Measurements from ENCODE around the gene NUMBL. TPM values are rescaled to one million over a fixed set of nuclear protein-coding genes. Genes with fewer than 3 reads are reported as not detected.

The NUMBL gene
- total RNA-seq, 1 experiment from 2014 or later, result 38.4 TPM

DNA sequence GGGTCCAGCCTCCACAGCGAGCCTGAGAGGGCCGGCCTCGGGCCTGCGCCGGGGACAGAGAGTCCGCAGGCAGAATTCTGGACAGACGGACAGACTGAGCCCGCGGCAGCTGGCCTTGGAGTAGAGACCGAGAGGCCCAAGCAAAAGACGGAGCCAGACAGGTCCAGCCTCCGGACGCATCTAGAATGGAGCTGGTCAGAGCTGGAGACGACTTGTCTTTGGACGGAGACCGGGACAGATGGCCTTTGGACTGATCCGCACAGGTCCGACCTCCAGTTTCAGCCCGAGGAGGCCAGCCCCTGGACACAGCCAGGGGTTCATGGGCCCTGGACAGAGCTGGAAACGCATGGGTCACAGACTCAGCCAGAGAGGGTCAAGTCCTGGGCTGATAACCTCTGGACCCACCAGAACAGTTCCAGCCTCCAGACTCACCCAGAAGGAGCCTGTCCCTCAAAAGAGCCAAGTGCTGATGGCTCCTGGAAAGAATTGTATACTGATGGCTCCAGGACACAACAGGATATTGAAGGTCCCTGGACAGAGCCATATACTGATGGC is 27.0 kb upstream of the NUMBL start:
- intact Hi-C loops (cut with micrococcal nuclease; ENCODE audit: unreplicated experiment), result loop anchor here (10.0 kb wide), 1 partner anchor 87 kb away; no protein-coding TSS in a partner anchor
- Histone ChIP-seq H3K27me3 (replicated peaks; ENCODE audit: insufficient read depth, low read depth, low read length, poor library complexity) (no peaks in the 10 kb centered on the region), H3K4me3 (ENCODE audit: low read depth, low read length, poor library complexity, severe bottlenecking) (peak overlapping the region; percentile 68), H3K9me3 (ENCODE audit: low read depth, low read length, poor library complexity, severe bottlenecking) (no peaks in the 10 kb centered on the region), H3K27ac (ENCODE audit: low read depth, low read length, poor library complexity, severe bottlenecking) (peak overlapping the region; percentile 80), H3K4me1 (ENCODE audit: insufficient read depth, low read length, poor library complexity, severe bottlenecking) (peaks cover 39% of the 10 kb centered on the region), H3K36me3 (ENCODE audit: insufficient read depth, low read length, poor library complexity, severe bottlenecking) (peaks cover 3% of the 10 kb centered on the region)
- no peak for DNase-seq (ENCODE audit: low spot score)
- ChIA-PET CTCF (no interaction called here), POLR2A (ENCODE audit: low non-redundant PET) (no interaction called here)
- no peak for TF ChIP-seq EZH2 (IDR thresholded peaks at IDR 0.05; ENCODE audit: borderline replicate concordance, low read depth, low read length, poor library complexity, severe bottlenecking)
- no peak for TF ChIP-seq CTCF (conservative IDR thresholded peaks at IDR 0.05; ENCODE audit: low read depth, low read length)
- BruUV-seq (replicated peaks), result no TSS peak

GRCh38 chr19:40716482-40717324 is 26.3 kb upstream of the NUMBL start, which contains the start of the genes COQ8B and ITPKC:
COQ8B (minus strand) TSS chr19:40716886; CDS start chr19:40714632, 2,254 bp downstream.
ITPKC (plus strand) TSS chr19:40717112; CDS start chr19:40717136, 24 bp downstream.
- POLR2A ChIA-PET (ENCODE audit: low non-redundant PET), result no interaction called here
- intact Hi-C loops (cut with micrococcal nuclease; ENCODE audit: unreplicated experiment), result loop anchor here (10.0 kb wide), 1 partner anchor 88 kb away; no protein-coding TSS in a partner anchor

More at GRCh38 chr19:40716482-40717324, 26.3 kb upstream of the NUMBL start, which contains the start of the genes COQ8B and ITPKC:
- TF ChIP-seq EZH2 (IDR thresholded peaks at IDR 0.05; ENCODE audit: borderline replicate concordance, low read depth, low read length, poor library complexity, severe bottlenecking) (no peak), CTCF (conservative IDR thresholded peaks at IDR 0.05; ENCODE audit: low read depth, low read length) (no peak)
- Histone ChIP-seq H3K9me3 (ENCODE audit: low read depth, low read length, poor library complexity, severe bottlenecking) (no peaks in the 10 kb centered on the region), H3K27ac (ENCODE audit: low read depth, low read length, poor library complexity, severe bottlenecking) (peak within 1 kb of the TSS; percentile 80), H3K4me1 (ENCODE audit: insufficient read depth, low read length, poor library complexity, severe bottlenecking) (peaks cover 39% of the 10 kb centered on the region), H3K4me3 (ENCODE audit: low read depth, low read length, poor library complexity, severe bottlenecking) (peak within 1 kb of the TSS; percentile 68), H3K36me3 (ENCODE audit: insufficient read depth, low read length, poor library complexity, severe bottlenecking) (peaks cover 3% of the 10 kb centered on the region), H3K27me3 (replicated peaks; ENCODE audit: insufficient read depth, low read depth, low read length, poor library complexity) (no peaks in the 10 kb centered on the region)
- DNase-seq (ENCODE audit: low spot score), result peak; percentile 99
- no TSS peak for BruUV-seq (replicated peaks)
- CTCF ChIA-PET, result no interaction called here
